ENCODE data around the gene BSDC1.
"Not testable (repeated sequence)": the region's sequence is repeated elsewhere in the genome, so short reads cannot be mapped to it uniquely, and the experiment has no call there.

The BSDC1 gene, protein sequence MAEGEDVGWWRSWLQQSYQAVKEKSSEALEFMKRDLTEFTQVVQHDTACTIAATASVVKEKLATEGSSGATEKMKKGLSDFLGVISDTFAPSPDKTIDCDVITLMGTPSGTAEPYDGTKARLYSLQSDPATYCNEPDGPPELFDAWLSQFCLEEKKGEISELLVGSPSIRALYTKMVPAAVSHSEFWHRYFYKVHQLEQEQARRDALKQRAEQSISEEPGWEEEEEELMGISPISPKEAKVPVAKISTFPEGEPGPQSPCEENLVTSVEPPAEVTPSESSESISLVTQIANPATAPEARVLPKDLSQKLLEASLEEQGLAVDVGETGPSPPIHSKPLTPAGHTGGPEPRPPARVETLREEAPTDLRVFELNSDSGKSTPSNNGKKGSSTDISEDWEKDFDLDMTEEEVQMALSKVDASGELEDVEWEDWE

GRCh38 chr1:32394141-32394889 is at the start of gene BSDC1:
Gene BSDC1, minus strand, starts transcription at chr1:32394441. Its CDS starts 27 bp downstream, at chr1:32394414.
- Mint-ChIP-seq H3K36me3 (ENCODE audit: low read depth) (peaks cover 9% of the 10 kb centered on the region), H3K4me3 (peak within 1 kb of the TSS; percentile 100), H3K9me3 (no peaks in the 10 kb centered on the region), H3K4me1 (ENCODE audit: low read depth) (peaks cover 20% of the 10 kb centered on the region), H3K27ac (peak within 1 kb of the TSS; percentile 100), H3K27me3 (ENCODE audit: low read depth) (peaks cover 5% of the 10 kb centered on the region)

- H3K27me3 Mint-ChIP-seq (ENCODE audit: low read depth), result peaks cover 37% of the 10 kb centered on the region
- not testable (repeated sequence) for H3K27ac Mint-ChIP-seq
These were observed 47.2 kb upstream of the BSDC1 start for GRCh38 chr1:32441467-32441866.

GRCh38 chr1:32438777-32439176 is 44.5 kb upstream of the BSDC1 start:
- not testable (repeated sequence) for H3K27ac Mint-ChIP-seq; H3K36me3 Mint-ChIP-seq (ENCODE audit: low read depth); H3K4me1 Mint-ChIP-seq (ENCODE audit: low read depth); H3K4me3 Mint-ChIP-seq; H3K9me3 Mint-ChIP-seq
- H3K27me3 Mint-ChIP-seq (ENCODE audit: low read depth), result peaks cover 20% of the 10 kb centered on the region

More at GRCh38 chr1:32441467-32441866, 47.2 kb upstream of the BSDC1 start:
- not testable (repeated sequence) for H3K4me3 Mint-ChIP-seq; H3K9me3 Mint-ChIP-seq; H3K36me3 Mint-ChIP-seq (ENCODE audit: low read depth); H3K4me1 Mint-ChIP-seq (ENCODE audit: low read depth)

GRCh38 chr1:32438136-32438535 is 43.9 kb upstream of the BSDC1 start:
- no peak overlapping the region for H3K4me3 Mint-ChIP-seq
- H3K27ac Mint-ChIP-seq, result no peak overlapping the region

DNA sequence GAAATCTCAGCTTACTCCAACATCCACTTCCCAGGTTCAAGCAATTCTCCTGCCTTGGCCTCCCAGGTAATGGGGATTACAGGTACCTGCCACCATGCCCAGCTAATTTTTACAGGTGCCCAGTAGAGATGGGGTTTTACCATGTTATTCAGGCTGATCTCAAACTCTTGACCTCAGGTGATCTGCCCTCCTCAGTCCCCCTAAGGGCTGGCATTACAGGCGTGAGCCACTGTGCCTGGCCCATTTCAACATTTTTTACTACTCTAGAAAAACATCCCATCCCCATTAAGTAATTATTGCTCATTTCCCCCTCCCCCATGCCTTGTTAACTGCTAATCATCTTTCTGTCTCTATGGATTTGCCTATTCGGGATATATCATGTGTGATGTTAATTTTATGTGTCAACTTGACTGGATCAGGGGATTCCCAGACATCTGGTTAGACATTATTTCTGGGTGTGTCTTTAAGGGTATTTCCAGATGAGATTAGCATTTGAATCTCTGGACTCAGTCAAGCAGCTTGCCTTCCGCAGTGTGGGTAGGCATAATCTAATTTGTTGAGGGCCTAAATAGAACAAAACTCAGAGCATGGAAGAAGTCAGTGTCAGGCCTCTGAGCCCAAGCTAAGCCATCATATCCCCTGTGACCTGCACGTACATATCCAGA is 37.6 kb upstream of the BSDC1 start:
- Mint-ChIP-seq H3K9me3 (no peaks in the 10 kb centered on the region), H3K36me3 (ENCODE audit: low read depth) (no peaks in the 10 kb centered on the region), H3K4me1 (ENCODE audit: low read depth) (peaks cover 4% of the 10 kb centered on the region), H3K4me3 (no peak overlapping the region), H3K27ac (no peak overlapping the region), H3K27me3 (ENCODE audit: low read depth) (peaks cover 49% of the 10 kb centered on the region)

More at GRCh38 chr1:32438136-32438535, 43.9 kb upstream of the BSDC1 start:
- H3K27me3 Mint-ChIP-seq (ENCODE audit: low read depth), result peaks cover 19% of the 10 kb centered on the region
- peaks cover 6% of the 10 kb centered on the region for H3K9me3 Mint-ChIP-seq
- H3K4me1 Mint-ChIP-seq (ENCODE audit: low read depth), result no peaks in the 10 kb centered on the region
- no peaks in the 10 kb centered on the region for H3K36me3 Mint-ChIP-seq (ENCODE audit: low read depth)

GRCh38 chr1:32427264-32427963 is 33.2 kb upstream of the BSDC1 start:
- Mint-ChIP-seq H3K36me3 (ENCODE audit: low read depth) (no peaks in the 10 kb centered on the region), H3K27me3 (ENCODE audit: low read depth) (peaks cover 64% of the 10 kb centered on the region), H3K9me3 (no peaks in the 10 kb centered on the region)

DNA sequence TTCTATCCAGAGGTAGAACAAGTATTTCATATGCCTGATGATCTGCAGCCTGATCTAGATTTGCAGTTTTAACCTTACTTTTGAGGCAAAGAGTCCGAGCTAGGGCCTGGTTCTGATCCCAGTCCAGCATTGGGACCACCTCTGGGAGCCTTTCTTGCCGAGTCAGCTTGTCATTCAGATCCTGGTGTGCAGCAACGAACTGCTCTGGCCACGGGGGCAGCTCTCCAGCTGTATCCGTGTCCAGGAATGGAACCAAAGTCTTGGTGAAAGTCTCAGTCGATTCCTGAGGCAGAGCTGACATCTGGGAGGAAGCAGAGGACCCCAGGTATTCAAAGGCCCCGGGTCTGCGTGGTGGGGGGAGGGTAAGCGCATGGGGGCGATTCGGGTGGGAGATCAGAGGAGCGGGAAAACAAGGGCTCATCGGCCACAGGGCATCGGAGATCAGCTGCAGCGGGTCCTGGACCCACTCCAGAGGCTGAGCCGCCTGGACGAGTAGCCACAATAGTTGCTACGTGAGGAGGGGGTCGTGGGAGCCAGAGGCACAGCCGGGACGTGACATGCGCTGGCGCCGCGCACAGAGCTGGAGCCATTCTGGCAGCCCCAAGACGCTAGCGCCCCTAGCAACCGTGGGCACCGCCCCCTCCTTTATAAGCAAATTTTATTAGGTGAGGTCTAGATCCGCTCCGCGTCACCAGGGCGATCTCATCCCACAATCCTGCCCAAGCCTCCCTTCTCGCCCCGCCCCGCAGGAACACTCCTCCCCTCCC is 32.4 kb upstream of the BSDC1 start:
- Mint-ChIP-seq H3K27ac (no peak overlapping the region), H3K27me3 (ENCODE audit: low read depth) (peaks cover 60% of the 10 kb centered on the region), H3K36me3 (ENCODE audit: low read depth) (no peaks in the 10 kb centered on the region), H3K4me1 (ENCODE audit: low read depth) (peaks cover 1% of the 10 kb centered on the region), H3K4me3 (no peak overlapping the region), H3K9me3 (no peaks in the 10 kb centered on the region)

More at GRCh38 chr1:32427264-32427963, 33.2 kb upstream of the BSDC1 start:
- no peak overlapping the region for H3K4me3 Mint-ChIP-seq
- peaks cover 6% of the 10 kb centered on the region for H3K4me1 Mint-ChIP-seq (ENCODE audit: low read depth)
- no peak overlapping the region for H3K27ac Mint-ChIP-seq

DNA sequence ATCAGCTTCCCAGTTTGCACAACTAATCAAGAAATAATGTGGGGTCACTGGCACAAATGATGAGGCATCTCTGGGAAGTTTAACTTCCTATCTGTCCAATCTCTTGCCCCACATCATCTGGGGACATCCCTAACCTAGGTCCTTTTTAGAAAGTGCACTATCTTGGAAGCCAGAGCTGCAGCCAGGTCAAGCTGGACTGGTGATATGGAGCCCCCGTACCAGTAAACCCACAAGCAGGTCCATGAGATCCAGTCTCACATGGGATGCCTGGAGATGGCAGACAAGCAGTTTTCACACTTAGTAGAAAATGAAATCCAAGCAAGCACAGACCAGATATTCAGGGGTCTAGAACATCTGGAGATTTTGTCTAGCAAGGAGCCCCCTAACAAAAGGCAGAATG is 27.5 kb upstream of the BSDC1 start:
- Mint-ChIP-seq H3K27me3 (ENCODE audit: low read depth) (peaks cover 35% of the 10 kb centered on the region), H3K36me3 (ENCODE audit: low read depth) (no peaks in the 10 kb centered on the region), H3K27ac (no peak overlapping the region), H3K4me3 (no peak overlapping the region), H3K4me1 (ENCODE audit: low read depth) (peaks cover 1% of the 10 kb centered on the region), H3K9me3 (no peaks in the 10 kb centered on the region)

DNA sequence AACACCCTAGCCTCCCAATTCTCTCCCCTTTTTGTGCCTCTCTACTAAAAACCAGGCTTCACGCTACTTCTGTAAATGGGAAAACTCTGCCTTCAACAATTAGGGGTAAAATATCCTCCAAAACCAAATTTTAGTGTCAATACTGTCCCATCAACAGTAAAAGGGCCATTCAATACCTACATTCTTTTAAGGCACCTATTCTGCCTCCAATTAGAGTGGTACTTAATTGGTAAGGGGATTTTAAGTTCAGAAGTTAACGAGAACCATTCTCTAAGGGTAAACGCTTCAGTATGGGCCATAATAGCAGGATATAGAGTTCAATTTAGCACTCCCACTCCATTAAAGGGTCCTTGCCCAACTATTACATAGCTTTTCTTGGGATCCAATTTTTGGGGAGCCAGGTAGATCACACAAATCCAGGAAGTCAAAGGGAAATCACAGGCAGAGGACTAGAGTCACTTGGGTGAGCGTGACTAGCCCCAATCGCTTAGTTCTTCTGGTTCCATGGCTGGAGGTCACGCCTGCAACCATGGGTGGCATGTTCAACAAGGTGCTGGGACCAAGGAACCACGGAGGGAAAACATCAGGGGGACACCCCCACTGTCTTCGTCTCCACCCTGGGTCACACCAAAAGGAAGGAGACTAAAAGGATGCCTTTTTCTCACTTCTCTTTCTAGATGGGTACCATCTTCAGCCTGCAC is 20.1 kb upstream of the BSDC1 start:
- no peaks in the 10 kb centered on the region for H3K36me3 Mint-ChIP-seq (ENCODE audit: low read depth)
- no peak overlapping the region for H3K4me3 Mint-ChIP-seq
- H3K4me1 Mint-ChIP-seq (ENCODE audit: low read depth), result peaks cover 3% of the 10 kb centered on the region
- H3K27ac Mint-ChIP-seq, result no peak overlapping the region
- H3K27me3 Mint-ChIP-seq (ENCODE audit: low read depth), result peaks cover 28% of the 10 kb centered on the region
- no peaks in the 10 kb centered on the region for H3K9me3 Mint-ChIP-seq

- H3K36me3 Mint-ChIP-seq (ENCODE audit: low read depth), result no peaks in the 10 kb centered on the region
- H3K4me1 Mint-ChIP-seq (ENCODE audit: low read depth), result peaks cover 3% of the 10 kb centered on the region
- no peak overlapping the region for H3K4me3 Mint-ChIP-seq
- peaks cover 28% of the 10 kb centered on the region for H3K27me3 Mint-ChIP-seq (ENCODE audit: low read depth)
- no peak overlapping the region for H3K27ac Mint-ChIP-seq
- H3K9me3 Mint-ChIP-seq, result no peaks in the 10 kb centered on the region
These were observed 19.4 kb upstream of the BSDC1 start for GRCh38 chr1:32413507-32414185.

GRCh38 chr1:32411261-32411660 is 17.0 kb upstream of the BSDC1 start:
- H3K9me3 Mint-ChIP-seq, result no peaks in the 10 kb centered on the region

DNA sequence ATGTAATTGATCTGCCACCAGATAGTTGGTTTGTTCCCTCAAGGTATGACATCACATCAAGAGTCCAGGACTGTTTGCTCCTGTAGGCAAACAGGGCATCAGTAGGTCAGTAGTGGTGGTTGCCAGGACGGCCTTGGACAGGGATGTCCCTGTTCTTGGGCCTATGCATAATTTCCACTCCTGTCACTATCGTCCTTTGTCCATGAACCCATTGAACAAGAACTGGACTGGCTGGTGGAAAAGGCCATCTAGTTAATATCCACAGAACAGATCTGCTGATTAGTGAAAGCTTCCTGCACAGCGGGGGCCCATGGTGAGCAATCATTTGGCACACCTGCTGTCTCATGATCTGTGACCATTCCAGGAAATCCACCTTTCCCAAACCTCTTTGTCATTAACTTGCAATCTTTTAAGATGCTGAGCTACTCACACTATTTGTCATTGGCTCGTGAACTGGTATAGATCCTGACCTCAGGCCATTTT is 12.4 kb upstream of the BSDC1 start:
- Mint-ChIP-seq H3K27me3 (ENCODE audit: low read depth) (peaks cover 10% of the 10 kb centered on the region), H3K4me3 (no peak overlapping the region), H3K9me3 (no peaks in the 10 kb centered on the region), H3K27ac (no peak overlapping the region), H3K36me3 (ENCODE audit: low read depth) (no peaks in the 10 kb centered on the region), H3K4me1 (ENCODE audit: low read depth) (no peaks in the 10 kb centered on the region)

More at GRCh38 chr1:32411261-32411660, 17.0 kb upstream of the BSDC1 start:
- Mint-ChIP-seq H3K36me3 (ENCODE audit: low read depth) (no peaks in the 10 kb centered on the region), H3K4me3 (no peak overlapping the region), H3K4me1 (ENCODE audit: low read depth) (peaks cover 3% of the 10 kb centered on the region), H3K27ac (no peak overlapping the region), H3K27me3 (ENCODE audit: low read depth) (peaks cover 25% of the 10 kb centered on the region)

Data from T-helper 1 cell treated with Interleukin-12 subunit alpha and Interleukin-12 subunit beta and Interleukin-4 antibody, amounts not matched to agents 30 μg/mL and 1 μg/mL, for 36 hours (primary cell).